ENCODE data around the gene RAMP2.

The RAMP2 gene

DNA sequence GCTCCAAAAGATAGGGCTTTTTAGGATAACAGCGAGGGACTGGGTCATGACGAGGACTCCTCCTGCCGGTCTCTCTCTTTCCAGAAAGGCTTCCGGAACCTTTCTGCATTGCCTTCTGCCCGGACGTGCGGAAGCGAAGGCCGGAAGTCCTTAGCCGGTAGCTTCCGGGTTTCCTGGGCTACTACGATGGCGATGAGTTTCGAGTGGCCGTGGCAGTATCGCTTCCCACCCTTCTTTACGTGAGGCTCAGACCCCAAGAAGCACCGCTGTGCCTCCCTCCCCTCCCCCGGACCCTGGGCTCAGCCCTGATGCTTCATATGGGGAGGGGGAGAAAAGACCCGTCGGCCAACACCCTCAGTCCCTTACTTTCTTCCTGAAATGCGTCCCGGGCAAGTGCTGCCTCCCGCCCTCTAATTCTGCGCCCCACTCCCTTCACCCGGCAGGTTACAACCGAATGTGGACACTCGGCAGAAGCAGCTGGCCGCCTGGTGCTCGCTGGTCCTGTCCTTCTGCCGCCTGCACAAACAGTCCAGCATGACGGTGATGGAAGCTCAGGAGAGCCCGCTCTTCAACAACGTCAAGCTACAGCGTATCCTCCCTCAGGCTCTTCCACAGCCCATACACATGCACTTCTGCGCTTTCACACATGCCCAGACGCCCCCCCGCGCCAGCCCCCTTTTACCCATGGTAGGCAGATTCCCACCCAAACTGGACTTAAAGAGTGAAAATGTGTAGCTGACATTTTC lies 12.4 kb downstream of the RAMP2 start, which contains the start of gene VPS25 (continued):
- TF ChIP-seq ZNF501 (tag by site-specific recombination; IDR thresholded peaks at IDR 0.05) (peak; percentile 91), GLI4 (tag by site-specific recombination; IDR thresholded peaks at IDR 0.05) (peak; percentile 83; the same call in 1 of the 2 replicates), ZNF266 (tag by site-specific recombination; IDR thresholded peaks at IDR 0.05; ENCODE audit: low read depth) (no peak), SETDB1 (IDR thresholded peaks at IDR 0.05; ENCODE audit: insufficient read length, low read length) (no peak), ZEB2 (tag by site-specific recombination; IDR thresholded peaks at IDR 0.05) (peak; percentile 50; the same call in 1 of the 2 replicates), ZNF26 (tag by site-specific recombination; IDR thresholded peaks at IDR 0.05) (no peak), ZNF623 (tag by site-specific recombination; IDR thresholded peaks at IDR 0.05) (0 out of 2 replicates have a peak, but pooled peaks have one; percentile 30), ZNF600 (tag by site-specific recombination; IDR thresholded peaks at IDR 0.05) (no peak), ZNF654 (tag by site-specific recombination; IDR thresholded peaks at IDR 0.05; ENCODE audit: low read depth) (peak; percentile 16; the same call in 1 of the 2 replicates), ZNF561 (tag by site-specific recombination; IDR thresholded peaks at IDR 0.05; ENCODE audit: borderline replicate concordance) (peak; percentile 83; the same call in 1 of the 2 replicates), REPIN1 (tag by site-specific recombination; IDR thresholded peaks at IDR 0.05; ENCODE audit: low read depth) (peak; percentile 94), ZNF24 (tag by site-specific recombination; IDR thresholded peaks at IDR 0.05) (peak; percentile 76), ZNF626 (tag by site-specific recombination; IDR thresholded peaks at IDR 0.05) (no peak), SCRT2 (tag by site-specific recombination; IDR thresholded peaks at IDR 0.05) (no peak), ZBTB7A (tag by site-specific recombination; IDR thresholded peaks at IDR 0.05; ENCODE audit: low read depth) (peak; percentile 74; the same call in 1 of the 2 replicates), ZFP69B (tag by site-specific recombination; IDR thresholded peaks at IDR 0.05) (peak; percentile 81), CTCF (tag by site-specific recombination; IDR thresholded peaks at IDR 0.05) (peak; percentile 79), ZNF23 (tag by site-specific recombination; IDR thresholded peaks at IDR 0.05; ENCODE audit: borderline replicate concordance) (no peak), ZNF175 (tag by site-specific recombination; IDR thresholded peaks at IDR 0.05) (no peak), IKZF3 (tag by site-specific recombination; IDR thresholded peaks at IDR 0.05) (0 out of 2 replicates have a peak, but pooled peaks have one; percentile 27), ZNF324 (tag by site-specific recombination; IDR thresholded peaks at IDR 0.05) (peak; percentile 67; the same call in 1 of the 2 replicates), HOXA7 (CRISPR knock-in tag; IDR thresholded peaks at IDR 0.05; ENCODE audit: borderline replicate concordance) (no peak), ZBTB8A (tag by site-specific recombination; IDR thresholded peaks at IDR 0.05) (peak; percentile 54)
- TF ChIP-seq, protein P1, sequence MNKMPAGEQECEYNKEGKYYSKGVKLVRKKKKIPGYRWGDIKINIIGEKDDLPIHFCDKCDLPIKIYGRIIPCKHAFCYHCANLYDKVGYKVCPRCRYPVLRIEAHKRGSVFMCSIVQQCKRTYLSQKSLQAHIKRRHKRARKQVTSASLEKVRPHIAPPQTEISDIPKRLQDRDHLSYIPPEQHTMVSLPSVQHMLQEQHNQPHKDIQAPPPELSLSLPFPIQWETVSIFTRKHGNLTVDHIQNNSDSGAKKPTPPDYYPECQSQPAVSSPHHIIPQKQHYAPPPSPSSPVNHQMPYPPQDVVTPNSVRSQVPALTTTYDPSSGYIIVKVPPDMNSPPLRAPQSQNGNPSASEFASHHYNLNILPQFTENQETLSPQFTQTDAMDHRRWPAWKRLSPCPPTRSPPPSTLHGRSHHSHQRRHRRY (tag by site-specific recombination; IDR thresholded peaks at IDR 0.05) = no peak
- TF ChIP-seq, protein P2, sequence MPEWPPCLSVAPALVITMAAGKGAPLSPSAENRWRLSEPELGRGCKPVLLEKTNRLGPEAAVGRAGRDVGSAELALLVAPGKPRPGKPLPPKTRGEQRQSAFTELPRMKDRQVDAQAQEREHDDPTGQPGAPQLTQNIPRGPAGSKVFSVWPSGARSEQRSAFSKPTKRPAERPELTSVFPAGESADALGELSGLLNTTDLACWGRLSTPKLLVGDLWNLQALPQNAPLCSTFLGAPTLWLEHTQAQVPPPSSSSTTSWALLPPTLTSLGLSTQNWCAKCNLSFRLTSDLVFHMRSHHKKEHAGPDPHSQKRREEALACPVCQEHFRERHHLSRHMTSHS (tag by site-specific recombination; IDR thresholded peaks at IDR 0.05) = no peak
- TF ChIP-seq, protein P3, sequence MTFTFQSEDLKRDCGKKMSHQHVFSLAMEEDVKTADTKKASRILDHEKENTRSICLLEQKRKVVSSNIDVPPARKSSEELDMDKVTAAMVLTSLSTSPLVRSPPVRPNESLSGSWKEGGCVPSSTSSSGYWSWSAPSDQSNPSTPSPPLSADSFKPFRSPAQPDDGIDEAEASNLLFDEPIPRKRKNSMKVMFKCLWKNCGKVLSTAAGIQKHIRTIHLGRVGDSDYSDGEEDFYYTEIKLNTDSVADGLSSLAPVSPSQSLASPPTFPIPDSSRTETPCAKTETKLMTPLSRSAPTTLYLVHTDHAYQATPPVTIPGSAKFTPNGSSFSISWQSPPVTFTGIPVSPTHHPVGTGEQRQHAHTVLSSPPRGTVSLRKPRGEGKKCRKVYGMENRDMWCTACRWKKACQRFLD (tag by site-specific recombination; IDR thresholded peaks at IDR 0.05) = no peak
- TF ChIP-seq, protein P4, sequence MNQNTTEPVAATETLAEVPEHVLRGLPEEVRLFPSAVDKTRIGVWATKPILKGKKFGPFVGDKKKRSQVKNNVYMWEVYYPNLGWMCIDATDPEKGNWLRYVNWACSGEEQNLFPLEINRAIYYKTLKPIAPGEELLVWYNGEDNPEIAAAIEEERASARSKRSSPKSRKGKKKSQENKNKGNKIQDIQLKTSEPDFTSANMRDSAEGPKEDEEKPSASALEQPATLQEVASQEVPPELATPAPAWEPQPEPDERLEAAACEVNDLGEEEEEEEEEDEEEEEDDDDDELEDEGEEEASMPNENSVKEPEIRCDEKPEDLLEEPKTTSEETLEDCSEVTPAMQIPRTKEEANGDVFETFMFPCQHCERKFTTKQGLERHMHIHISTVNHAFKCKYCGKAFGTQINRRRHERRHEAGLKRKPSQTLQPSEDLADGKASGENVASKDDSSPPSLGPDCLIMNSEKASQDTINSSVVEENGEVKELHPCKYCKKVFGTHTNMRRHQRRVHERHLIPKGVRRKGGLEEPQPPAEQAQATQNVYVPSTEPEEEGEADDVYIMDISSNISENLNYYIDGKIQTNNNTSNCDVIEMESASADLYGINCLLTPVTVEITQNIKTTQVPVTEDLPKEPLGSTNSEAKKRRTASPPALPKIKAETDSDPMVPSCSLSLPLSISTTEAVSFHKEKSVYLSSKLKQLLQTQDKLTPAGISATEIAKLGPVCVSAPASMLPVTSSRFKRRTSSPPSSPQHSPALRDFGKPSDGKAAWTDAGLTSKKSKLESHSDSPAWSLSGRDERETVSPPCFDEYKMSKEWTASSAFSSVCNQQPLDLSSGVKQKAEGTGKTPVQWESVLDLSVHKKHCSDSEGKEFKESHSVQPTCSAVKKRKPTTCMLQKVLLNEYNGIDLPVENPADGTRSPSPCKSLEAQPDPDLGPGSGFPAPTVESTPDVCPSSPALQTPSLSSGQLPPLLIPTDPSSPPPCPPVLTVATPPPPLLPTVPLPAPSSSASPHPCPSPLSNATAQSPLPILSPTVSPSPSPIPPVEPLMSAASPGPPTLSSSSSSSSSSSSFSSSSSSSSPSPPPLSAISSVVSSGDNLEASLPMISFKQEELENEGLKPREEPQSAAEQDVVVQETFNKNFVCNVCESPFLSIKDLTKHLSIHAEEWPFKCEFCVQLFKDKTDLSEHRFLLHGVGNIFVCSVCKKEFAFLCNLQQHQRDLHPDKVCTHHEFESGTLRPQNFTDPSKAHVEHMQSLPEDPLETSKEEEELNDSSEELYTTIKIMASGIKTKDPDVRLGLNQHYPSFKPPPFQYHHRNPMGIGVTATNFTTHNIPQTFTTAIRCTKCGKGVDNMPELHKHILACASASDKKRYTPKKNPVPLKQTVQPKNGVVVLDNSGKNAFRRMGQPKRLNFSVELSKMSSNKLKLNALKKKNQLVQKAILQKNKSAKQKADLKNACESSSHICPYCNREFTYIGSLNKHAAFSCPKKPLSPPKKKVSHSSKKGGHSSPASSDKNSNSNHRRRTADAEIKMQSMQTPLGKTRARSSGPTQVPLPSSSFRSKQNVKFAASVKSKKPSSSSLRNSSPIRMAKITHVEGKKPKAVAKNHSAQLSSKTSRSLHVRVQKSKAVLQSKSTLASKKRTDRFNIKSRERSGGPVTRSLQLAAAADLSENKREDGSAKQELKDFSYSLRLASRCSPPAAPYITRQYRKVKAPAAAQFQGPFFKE (tag by site-specific recombination; IDR thresholded peaks at IDR 0.05; ENCODE audit: borderline replicate concordance) = no peak

All from HEK293 (cell line).